ENCODE results near the gene RELL1. TPM values are rescaled to one million over a fixed set of nuclear protein-coding genes. Genes with fewer than 3 reads are reported as not detected.

The RELL1 gene
- total RNA-seq, 5 donors from 2014 or later (not counting 1 experiment from before 2014, with no cell fraction given) = 21.6 to 30.1 (median 25.9) TPM

- Histone ChIP-seq H3K4me3 (ENCODE audit: control insufficient read depth in 1 of 2, extremely low read depth in 1 of 2, low read length in 1 of 2) (no peak overlapping the region), H3K36me3 (ENCODE audit: control insufficient read depth in 2 of 2, extremely low read depth in 1 of 2, insufficient read depth in 1 of 2, low read length in 1 of 2) (peaks cover 0 to 6% of the 10 kb centered on the region in 2 donors), H3K27me3 (replicated peaks in 1 of 2; ENCODE audit: control insufficient read depth in 2 of 2, extremely low read depth in 1 of 2, insufficient read depth in 2 of 2, low read length in 1 of 2) (no peaks in the 10 kb centered on the region), H3K27ac (ENCODE audit: low read length) (no peak overlapping the region), H3K4me1 (ENCODE audit: control insufficient read depth in 1 of 2, extremely low read depth in 1 of 2, insufficient read depth in 2 of 2, low read length in 2 of 2) (no peaks in the 10 kb centered on the region), H3K9me3 (peaks cover 4% of the 10 kb centered on the region)
- DNase-seq = no peak
- Mint-ChIP-seq H3K4me1 (peaks cover 32 to 43% (median 38%) of the 10 kb centered on the region in 3 donors), H3K36me3 (peaks cover 59% of the 10 kb centered on the region), H3K9me3 (peaks cover 8 to 30% (median 8%) of the 10 kb centered on the region in 3 donors), H3K27me3 (no peaks in the 10 kb centered on the region), H3K4me3 (no peak overlapping the region), H3K27ac (no peak overlapping the region)
- CTCF ChIA-PET = no interaction called here
- POLR2A ChIA-PET = interaction anchor here in 1 of 2 donors (0.5 kb wide), 1 partner anchor 387 kb away, joined by 7 read pairs; no protein-coding TSS in a partner anchor
- no CpG with 5 or more reads among the region's 4 CpGs for WGBS (ENCODE audit: insufficient coverage)
- no peak for ATAC-seq (replicated peaks in 1 of 4)
Measured at GRCh38 chr4:37656649-37657048, 29.5 kb downstream of the RELL1 start.

GRCh38 chr4:37653601-37654000 is 32.6 kb downstream of the RELL1 start:
- ChIA-PET POLR2A (interaction anchor here in 1 of 2 donors (0.6 kb wide), 1 partner anchor 20 kb away, joined by 3 read pairs; no protein-coding TSS in a partner anchor), CTCF (interaction anchor here in 1 of 2 donors (0.6 kb wide), 1 partner anchor 46 kb away, joined by 3 read pairs; no protein-coding TSS in a partner anchor)
- no peaks in the 10 kb centered on the region for H3K4me1 ChIP-seq (ENCODE audit: control insufficient read depth in 1 of 2, extremely low read depth in 1 of 2, insufficient read depth in 2 of 2, low read length in 2 of 2)
- no peak overlapping the region for H3K4me3 ChIP-seq (ENCODE audit: control insufficient read depth in 1 of 2, extremely low read depth in 1 of 2, low read length in 1 of 2)
- no peak for DNase-seq
- Mint-ChIP-seq H3K4me3 (no peak overlapping the region), H3K27me3 (no peaks in the 10 kb centered on the region), H3K36me3 (peaks cover 60% of the 10 kb centered on the region), H3K27ac (no peak overlapping the region), H3K9me3 (peaks cover 8 to 30% (median 8%) of the 10 kb centered on the region in 3 donors), H3K4me1 (peaks cover 23 to 33% (median 29%) of the 10 kb centered on the region in 3 donors)
- no peak overlapping the region for H3K27ac ChIP-seq (ENCODE audit: low read length)
- H3K36me3 ChIP-seq (ENCODE audit: control insufficient read depth in 2 of 2, extremely low read depth in 1 of 2, insufficient read depth in 1 of 2, low read length in 1 of 2) = peaks cover 0 to 8% of the 10 kb centered on the region in 2 donors
- no peak for ATAC-seq (replicated peaks in 1 of 4)
- no peaks in the 10 kb centered on the region for H3K27me3 ChIP-seq (replicated peaks in 1 of 2; ENCODE audit: control insufficient read depth in 2 of 2, extremely low read depth in 1 of 2, insufficient read depth in 2 of 2, low read length in 1 of 2)
- H3K9me3 ChIP-seq = peaks cover 4% of the 10 kb centered on the region
- WGBS (ENCODE audit: insufficient coverage) = no CpG with 5 or more reads among the region's 1 CpG

GRCh38 chr4:37652747-37653527 is 33.2 kb downstream of the RELL1 start:
- Histone ChIP-seq H3K27ac (ENCODE audit: low read length) (no peak overlapping the region), H3K27me3 (replicated peaks in 1 of 2; ENCODE audit: control insufficient read depth in 2 of 2, extremely low read depth in 1 of 2, insufficient read depth in 2 of 2, low read length in 1 of 2) (no peaks in the 10 kb centered on the region), H3K4me3 (ENCODE audit: control insufficient read depth in 1 of 2, extremely low read depth in 1 of 2, low read length in 1 of 2) (no peak overlapping the region), H3K4me1 (ENCODE audit: control insufficient read depth in 1 of 2, extremely low read depth in 1 of 2, insufficient read depth in 2 of 2, low read length in 2 of 2) (no peaks in the 10 kb centered on the region), H3K36me3 (ENCODE audit: control insufficient read depth in 2 of 2, extremely low read depth in 1 of 2, insufficient read depth in 1 of 2, low read length in 1 of 2) (peaks cover 0 to 15% of the 10 kb centered on the region in 2 donors), H3K9me3 (peaks cover 2% of the 10 kb centered on the region)
- Mint-ChIP-seq H3K4me3 (no peak overlapping the region), H3K27ac (no peak overlapping the region), H3K27me3 (no peaks in the 10 kb centered on the region), H3K9me3 (peaks cover 5 to 27% (median 8%) of the 10 kb centered on the region in 3 donors), H3K36me3 (peaks cover 62% of the 10 kb centered on the region), H3K4me1 (peaks cover 23 to 29% (median 28%) of the 10 kb centered on the region in 3 donors)
- ChIA-PET POLR2A (interaction anchor here in 1 of 2 donors (0.8 kb wide), 1 partner anchor 126 kb away, joined by 4 read pairs; no protein-coding TSS in a partner anchor), CTCF (no interaction called here)
- no peak for DNase-seq
- 100% methylated on average over 1 of the region's 4 CpGs for WGBS (ENCODE audit: insufficient coverage)
- ATAC-seq (replicated peaks in 1 of 4) = no peak

DNA sequence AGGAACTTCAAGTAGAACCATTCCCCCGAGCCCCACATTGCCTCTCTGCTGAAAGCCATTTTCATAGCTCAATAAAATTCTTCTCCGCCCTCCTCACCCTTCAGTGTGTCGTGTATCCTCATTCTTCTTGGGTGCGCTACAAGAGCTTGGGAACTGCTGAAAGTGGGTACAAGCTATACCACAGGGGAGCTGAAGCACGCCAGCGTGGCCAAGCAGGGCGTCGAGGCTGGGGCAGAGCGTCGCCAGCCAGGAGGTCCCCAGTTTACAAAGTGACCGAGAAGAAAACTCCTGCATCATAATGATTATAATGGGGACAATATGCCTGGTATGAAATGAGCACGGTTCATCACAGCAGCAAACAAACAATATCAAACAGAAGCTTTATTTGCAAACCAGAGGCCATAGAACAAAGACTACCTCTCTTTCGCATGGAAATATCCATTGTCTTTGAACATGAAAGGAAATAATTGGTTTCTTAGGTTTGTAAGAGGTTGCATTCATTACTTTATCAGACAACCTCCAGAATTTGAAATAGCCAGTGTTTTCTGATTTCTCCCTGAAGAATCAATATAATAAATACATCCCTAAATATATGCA is 34.3 kb downstream of the RELL1 start:
- Histone ChIP-seq H3K4me3 (ENCODE audit: control insufficient read depth in 1 of 2, extremely low read depth in 1 of 2, low read length in 1 of 2) (no peak overlapping the region), H3K36me3 (ENCODE audit: control insufficient read depth in 2 of 2, extremely low read depth in 1 of 2, insufficient read depth in 1 of 2, low read length in 1 of 2) (peaks cover 0 to 20% of the 10 kb centered on the region in 2 donors), H3K27me3 (replicated peaks in 1 of 2; ENCODE audit: control insufficient read depth in 2 of 2, extremely low read depth in 1 of 2, insufficient read depth in 2 of 2, low read length in 1 of 2) (no peaks in the 10 kb centered on the region), H3K27ac (ENCODE audit: low read length) (no peak overlapping the region), H3K4me1 (ENCODE audit: control insufficient read depth in 1 of 2, extremely low read depth in 1 of 2, insufficient read depth in 2 of 2, low read length in 2 of 2) (no peaks in the 10 kb centered on the region), H3K9me3 (peaks cover 2% of the 10 kb centered on the region)
- CTCF ChIA-PET = interaction anchor here in 1 of 2 donors (0.6 kb wide), 1 partner anchor 62 kb away, joined by 3 read pairs; no protein-coding TSS in a partner anchor
- Mint-ChIP-seq H3K27ac (no peak overlapping the region), H3K9me3 (peaks cover 4 to 20% (median 5%) of the 10 kb centered on the region in 3 donors), H3K27me3 (no peaks in the 10 kb centered on the region), H3K36me3 (peaks cover 60% of the 10 kb centered on the region), H3K4me3 (no peak overlapping the region), H3K4me1 (peaks cover 23 to 28% (median 27%) of the 10 kb centered on the region in 3 donors)
- DNase-seq (no peak), ATAC-seq (replicated peaks in 1 of 4) (no peak)
- POLR2A ChIA-PET = interaction anchor here in 1 of 2 donors (0.8 kb wide), 1 partner anchor 128 kb away, joined by 4 read pairs; no protein-coding TSS in a partner anchor
- WGBS (ENCODE audit: insufficient coverage) = 100% methylated on average over 5 of the region's 13 CpGs

DNA sequence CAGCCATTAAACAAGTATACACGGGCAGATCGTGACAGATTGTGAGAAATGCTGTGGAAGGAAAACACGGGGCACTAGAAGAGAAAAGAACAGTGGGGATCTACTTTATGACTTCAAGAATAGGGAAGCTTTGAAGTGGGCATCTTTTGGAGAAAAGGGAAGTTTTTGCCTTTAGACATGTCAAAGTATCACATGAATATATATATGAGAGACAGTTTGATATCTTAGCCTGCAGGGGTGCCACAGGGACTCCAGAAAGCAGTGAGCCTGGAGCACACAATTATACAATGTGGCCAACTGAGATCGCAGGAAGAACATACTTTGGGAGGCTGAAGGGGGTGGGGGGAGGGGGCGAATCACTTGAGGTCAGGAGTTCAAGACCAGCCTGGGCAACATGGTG is 35.7 kb downstream of the RELL1 start:
- ChIA-PET POLR2A (no interaction called here), CTCF (interaction anchor here in 1 of 2 donors (1.0 kb wide), 1 partner anchor 11 kb away, joined by 3 read pairs; no protein-coding TSS in a partner anchor)
- no peak for DNase-seq
- H3K4me3 ChIP-seq (ENCODE audit: control insufficient read depth in 1 of 2, extremely low read depth in 1 of 2, low read length in 1 of 2) = no peak overlapping the region
- Mint-ChIP-seq H3K27me3 (no peaks in the 10 kb centered on the region), H3K36me3 (peaks cover 58% of the 10 kb centered on the region), H3K4me3 (no peak overlapping the region), H3K9me3 (peaks cover 0 to 9% (median 4%) of the 10 kb centered on the region in 3 donors), H3K27ac (no peak overlapping the region), H3K4me1 (peaks cover 23 to 28% (median 27%) of the 10 kb centered on the region in 3 donors)
- no peaks in the 10 kb centered on the region for H3K4me1 ChIP-seq (ENCODE audit: control insufficient read depth in 1 of 2, extremely low read depth in 1 of 2, insufficient read depth in 2 of 2, low read length in 2 of 2)
- H3K36me3 ChIP-seq (ENCODE audit: control insufficient read depth in 2 of 2, extremely low read depth in 1 of 2, insufficient read depth in 1 of 2, low read length in 1 of 2) = peaks cover 0 to 24% of the 10 kb centered on the region in 2 donors
- no peaks in the 10 kb centered on the region for H3K9me3 ChIP-seq
- no peak overlapping the region for H3K27ac ChIP-seq (ENCODE audit: low read length)
- ATAC-seq (replicated peaks in 1 of 4) = no peak
- 83% methylated on average over 2 of the region's 5 CpGs for WGBS (ENCODE audit: insufficient coverage)
- H3K27me3 ChIP-seq (replicated peaks in 1 of 2; ENCODE audit: control insufficient read depth in 2 of 2, extremely low read depth in 1 of 2, insufficient read depth in 2 of 2, low read length in 1 of 2) = no peaks in the 10 kb centered on the region

DNA sequence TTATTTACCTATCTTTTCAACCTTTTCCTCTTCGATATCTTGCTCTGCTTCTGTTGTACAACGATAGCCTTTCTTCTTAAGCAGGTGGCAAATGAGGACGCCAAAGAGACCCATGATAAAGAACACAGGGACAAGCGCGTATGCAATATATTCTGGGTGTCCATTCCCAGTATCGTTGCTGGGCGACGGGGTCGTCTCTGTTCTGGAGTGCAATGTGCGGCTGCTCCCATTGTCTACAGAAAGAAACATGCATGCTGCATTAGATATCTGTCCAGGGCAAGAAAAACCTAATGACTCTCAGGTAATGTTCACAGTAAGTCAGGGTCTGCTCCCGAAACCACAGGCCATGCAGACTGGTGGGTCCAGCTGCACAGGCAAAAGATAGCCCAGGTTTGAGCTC is 36.9 kb downstream of the RELL1 start:
- H3K36me3 Mint-ChIP-seq = peaks cover 54% of the 10 kb centered on the region
- no peak for ATAC-seq (replicated peaks in 1 of 4)
- WGBS (ENCODE audit: insufficient coverage) = 98% methylated on average over 10 of the region's 11 CpGs
- no peak overlapping the region for H3K4me3 ChIP-seq (ENCODE audit: control insufficient read depth in 1 of 2, extremely low read depth in 1 of 2, low read length in 1 of 2)
- H3K27me3 Mint-ChIP-seq = no peaks in the 10 kb centered on the region
- no peak overlapping the region for H3K27ac ChIP-seq (ENCODE audit: low read length)
- no peaks in the 10 kb centered on the region for H3K4me1 ChIP-seq (ENCODE audit: control insufficient read depth in 1 of 2, extremely low read depth in 1 of 2, insufficient read depth in 2 of 2, low read length in 2 of 2)
- no peak overlapping the region for H3K27ac Mint-ChIP-seq
- no peaks in the 10 kb centered on the region for H3K9me3 ChIP-seq
- ChIA-PET CTCF (no interaction called here), POLR2A (no interaction called here)
- H3K36me3 ChIP-seq (ENCODE audit: control insufficient read depth in 2 of 2, extremely low read depth in 1 of 2, insufficient read depth in 1 of 2, low read length in 1 of 2) = peaks cover 0 to 33% of the 10 kb centered on the region in 2 donors
- DNase-seq = no peak
- no peak overlapping the region for H3K4me3 Mint-ChIP-seq
- H3K9me3 Mint-ChIP-seq = peaks cover 0 to 5% (median 4%) of the 10 kb centered on the region in 3 donors
- H3K27me3 ChIP-seq (replicated peaks in 1 of 2; ENCODE audit: control insufficient read depth in 2 of 2, extremely low read depth in 1 of 2, insufficient read depth in 2 of 2, low read length in 1 of 2) = no peaks in the 10 kb centered on the region
- peaks cover 20 to 27% (median 24%) of the 10 kb centered on the region in 3 donors for H3K4me1 Mint-ChIP-seq

Measured in T-cell (primary cell).